Measurements from ENCODE around the gene PLPPR5.

PLPPR5 gene

DNA sequence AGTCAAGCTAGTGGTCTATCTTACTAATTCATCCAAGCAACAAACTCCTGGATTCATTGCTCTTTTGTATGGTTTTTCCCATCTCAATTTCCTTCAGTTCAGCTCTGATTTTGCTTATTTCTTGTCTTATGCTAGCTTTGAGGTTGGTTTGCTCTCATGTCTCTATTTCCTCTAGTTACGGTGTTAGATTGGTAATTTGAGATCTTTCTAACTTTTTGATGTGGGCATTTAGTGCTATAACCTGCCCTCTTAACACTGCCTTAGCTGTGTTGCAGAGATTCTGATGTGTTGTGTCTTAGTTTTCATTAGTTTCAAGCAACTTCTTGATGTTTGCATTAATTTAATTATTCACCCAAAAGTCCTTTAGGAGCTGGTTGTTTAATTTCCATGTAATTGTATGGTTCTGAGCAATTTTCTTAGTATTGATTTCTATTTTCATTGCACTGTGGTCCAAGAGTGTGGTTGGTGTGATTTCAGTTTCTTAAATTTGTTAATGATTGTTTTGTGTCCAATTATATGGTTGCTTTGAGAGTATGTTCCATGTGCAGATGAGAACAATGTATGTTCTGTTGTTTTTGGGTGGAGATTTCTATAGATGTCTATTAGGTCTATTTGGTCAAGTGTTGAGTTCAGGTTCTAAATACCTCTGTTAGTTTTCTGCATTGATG lies 154.6 kb downstream of the PLPPR5 start:
- DNase-seq (ENCODE audit: low read depth) = no peak

DNA sequence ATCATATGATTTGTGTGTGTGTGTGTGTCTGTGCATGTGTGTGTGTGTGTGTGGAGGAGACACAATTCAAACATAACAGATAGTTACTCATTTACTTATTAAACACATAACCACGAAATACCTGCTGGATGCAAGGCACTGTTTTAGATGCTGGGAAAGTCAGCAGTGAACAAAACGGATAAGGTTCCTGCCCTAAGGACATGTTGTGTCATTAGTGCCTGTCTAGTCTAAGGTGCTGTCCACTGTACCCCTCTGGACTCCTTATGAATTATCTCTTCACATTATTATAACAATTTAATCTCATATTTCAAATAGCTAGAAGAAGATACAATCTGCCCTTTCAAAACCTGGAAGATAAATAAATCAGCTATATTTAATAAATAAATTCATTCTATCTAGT lies 162.4 kb downstream of the PLPPR5 start:
- no peak for DNase-seq (ENCODE audit: low read depth)

All from fibroblast of gingiva (primary cell).